K562 (cell line): ENCODE measurements around the gene FERMT3. TPM values are rescaled to one million over a fixed set of nuclear protein-coding genes. Genes with fewer than 3 reads are reported as not detected.

Experiments used
- DPF2 ChIP-seq: fragments of 450-650 bp; IDR thresholded peaks from 2 replicates; pipeline ENCODE4 v1.6.1; 2016
- GTF2E2 ChIP-seq: fragments of 200-800 bp; sonication (Bioruptor generic); IDR thresholded peaks from 2 replicates; pipeline ENCODE4 v1.6.1; 2016; ENCODE audit warnings: missing genetic modification characterization, missing compliant biosample characterization
- JUND ChIP-seq, 2 experiments: IDR thresholded peaks; 2 replicates in 1 of 2; 3 replicates in 1 of 2; pipeline ENCODE4 v1.6.1; 2011; ENCODE audit warnings: borderline replicate concordance in 2 of 2, low read depth in 2 of 2, low read length in 2 of 2, improper control_type of control experiment in 1 of 2, missing biosample characterization in 1 of 2, missing genetic modification characterization in 1 of 2, missing genetic modification reagents in 1 of 2
- KAT7 ChIP-seq: sonication (generic); formaldehyde crosslinking; IDR thresholded peaks from 2 replicates; pipeline ENCODE4 v1.8.0; 2022; ENCODE audit warnings: missing genetic modification reagents, mild to moderate bottlenecking, borderline replicate concordance
- LCOR ChIP-seq: sonication (generic); formaldehyde crosslinking; IDR thresholded peaks from 2 replicates; pipeline ENCODE4 v1.8.0; 2022; ENCODE audit warnings: mild to moderate bottlenecking, missing genetic modification reagents
- MXI1 ChIP-seq: IDR thresholded peaks from 2 replicates; pipeline ENCODE4 v1.6.1; 2011; ENCODE audit warnings: low read depth, mild to moderate bottlenecking, improper control_type of control experiment, low read length
- NR2C1 ChIP-seq, 2 experiments: fragments of 450-650 bp; IDR thresholded peaks; 2 replicates each; pipeline ENCODE4 v1.6.1; 2017; ENCODE audit warnings: mild to moderate bottlenecking in 2 of 2, antibody characterized with exemption in 1 of 2, inconsistent platforms in 1 of 2, missing compliant biosample characterization in 1 of 2, missing genetic modification characterization in 1 of 2
- POLR2B ChIP-seq: fragments of 450-650 bp; IDR thresholded peaks from 2 replicates; pipeline ENCODE4 v1.6.1; 2018; ENCODE audit warnings: low read depth; ENCODE audit not compliant: partially characterized antibody
- PTBP1 ChIP-seq: fragments of 200-400 bp; formaldehyde crosslinking; IDR thresholded peaks from 2 replicates; pipeline ENCODE4 v1.6.1; 2017; ENCODE audit warnings: low read depth, low read length
- SMC3 ChIP-seq: conservative IDR thresholded peaks from 2 replicates; pipeline ENCODE4 v1.6.1; 2011; ENCODE audit warnings: low read depth, low read length, improper control_type of control experiment; ENCODE audit not compliant: insufficient read depth
- ZNF134 ChIP-seq: fragments of 250-450 bp; sonication (Bioruptor Pico); conservative IDR thresholded peaks from 2 replicates; pipeline ENCODE4 v1.4.0; 2020
- ZNF778 ChIP-seq: fragments of 450-650 bp; formaldehyde crosslinking; IDR thresholded peaks from 2 replicates; pipeline ENCODE4 v1.4.0; 2020; ENCODE audit warnings: mild to moderate bottlenecking, moderate library complexity
- polyA plus RNA-seq, 8 experiments: library from polyadenylated mRNA; depleted of rRNA in 4 of 8; stranded (reverse) in 5 of 8; unstranded in 3 of 8; fragments of >200 nt; fragmentation: Nextera tagmentation in 2 of 8; fragmentation: Illumina TruSeq in 1 of 8; extraction: Ambion mirVana in 2 of 8; extraction: Trizol in 1 of 8; gene quantifications; 2 replicates each; pipeline versions ENCODE4 v1.2.1 to v1.2.3, GENCODE V29; 2011 to 2014; ENCODE audit warnings: inconsistent platforms in 1 of 8, missing spikeins in 1 of 8
- total RNA-seq, 7 experiments: library from RNA; depleted of rRNA in 6 of 7; stranded (reverse); fragments of >200 nt in 6 of 7; fragmentation: Illumina TruSeq in 2 of 7; extraction: Trizol in 2 of 7; gene quantifications; 2 replicates each; pipeline versions ENCODE4 v1.2.1 to v1.2.3, GENCODE V29; 2011 to 2021; ENCODE audit warnings: low replicate concordance in 1 of 7
- TF ChIP-seq, protein P1 (sequence below): IDR thresholded peaks from 3 replicates; pipeline ENCODE4 v1.6.1; 2011; ENCODE audit warnings: borderline replicate concordance, mild to moderate bottlenecking, moderate library complexity; ENCODE audit not compliant: insufficient read length; ENCODE audit errors: extremely low read depth
- TF ChIP-seq, protein P2 (sequence below): fragments of 200-800 bp; sonication (Bioruptor generic); IDR thresholded peaks from 2 replicates; pipeline ENCODE4 v1.6.1; 2017; ENCODE audit warnings: missing genetic modification characterization, missing compliant biosample characterization
- TF ChIP-seq, protein P3 (sequence below): fragments of 450-650 bp; IDR thresholded peaks from 2 replicates; pipeline ENCODE4 v1.6.1; 2016; ENCODE audit warnings: borderline replicate concordance
- TF ChIP-seq, protein P4 (sequence below): sonication (generic); formaldehyde crosslinking; IDR thresholded peaks from 2 replicates; pipeline ENCODE4 v1.8.0; 2023; ENCODE audit warnings: mild to moderate bottlenecking, missing genetic modification reagents

FERMT3 gene
- total and polyA plus RNA-seq, 9 of the 15 experiments (the other 6 are each of a cell fraction or from before 2014, with no cell fraction given) = 3.2 to 275 (median 79.7) TPM

DNA sequence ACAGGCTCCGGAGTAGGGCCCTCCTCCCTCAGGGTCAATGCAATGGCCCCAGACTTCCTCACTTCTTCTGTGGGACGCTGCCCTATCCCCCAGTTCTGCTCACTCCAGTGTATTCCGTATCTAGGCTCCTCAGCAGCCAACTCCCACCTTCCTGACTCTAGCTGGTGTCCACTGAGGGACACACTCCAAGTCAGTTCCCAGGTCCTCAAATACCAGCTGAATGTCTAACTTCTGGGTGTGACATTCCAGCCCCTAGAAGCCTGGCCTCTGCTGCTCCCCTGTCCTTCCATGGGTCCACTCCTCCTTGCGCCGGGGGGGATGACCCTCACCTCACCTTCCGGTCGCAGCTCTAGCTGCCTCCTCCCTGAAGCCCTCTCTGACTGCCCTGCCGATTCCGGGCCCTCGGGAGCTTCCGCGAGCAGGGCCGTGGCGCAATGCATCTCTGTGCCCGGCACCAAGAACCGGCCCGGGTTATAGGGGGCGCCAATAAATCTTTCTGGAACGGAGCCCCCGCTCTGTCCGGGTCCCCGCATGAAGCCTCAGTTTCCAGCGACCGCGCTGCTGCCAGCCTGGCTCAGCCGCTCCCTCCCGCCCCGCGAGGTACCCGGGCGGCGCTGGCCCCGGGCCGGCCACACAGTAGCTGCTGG lies 62.5 kb downstream of the FERMT3 start (continued):
- peak; percentile 82; the same call in 1 of the 2 replicates for TF ChIP-seq KAT7 (CRISPR knock-in tag)
- no peak for TF ChIP-seq LCOR (CRISPR knock-in tag)
- TF ChIP-seq ZNF778 (CRISPR knock-in tag) = no peak
- TF ChIP-seq, protein P1, sequence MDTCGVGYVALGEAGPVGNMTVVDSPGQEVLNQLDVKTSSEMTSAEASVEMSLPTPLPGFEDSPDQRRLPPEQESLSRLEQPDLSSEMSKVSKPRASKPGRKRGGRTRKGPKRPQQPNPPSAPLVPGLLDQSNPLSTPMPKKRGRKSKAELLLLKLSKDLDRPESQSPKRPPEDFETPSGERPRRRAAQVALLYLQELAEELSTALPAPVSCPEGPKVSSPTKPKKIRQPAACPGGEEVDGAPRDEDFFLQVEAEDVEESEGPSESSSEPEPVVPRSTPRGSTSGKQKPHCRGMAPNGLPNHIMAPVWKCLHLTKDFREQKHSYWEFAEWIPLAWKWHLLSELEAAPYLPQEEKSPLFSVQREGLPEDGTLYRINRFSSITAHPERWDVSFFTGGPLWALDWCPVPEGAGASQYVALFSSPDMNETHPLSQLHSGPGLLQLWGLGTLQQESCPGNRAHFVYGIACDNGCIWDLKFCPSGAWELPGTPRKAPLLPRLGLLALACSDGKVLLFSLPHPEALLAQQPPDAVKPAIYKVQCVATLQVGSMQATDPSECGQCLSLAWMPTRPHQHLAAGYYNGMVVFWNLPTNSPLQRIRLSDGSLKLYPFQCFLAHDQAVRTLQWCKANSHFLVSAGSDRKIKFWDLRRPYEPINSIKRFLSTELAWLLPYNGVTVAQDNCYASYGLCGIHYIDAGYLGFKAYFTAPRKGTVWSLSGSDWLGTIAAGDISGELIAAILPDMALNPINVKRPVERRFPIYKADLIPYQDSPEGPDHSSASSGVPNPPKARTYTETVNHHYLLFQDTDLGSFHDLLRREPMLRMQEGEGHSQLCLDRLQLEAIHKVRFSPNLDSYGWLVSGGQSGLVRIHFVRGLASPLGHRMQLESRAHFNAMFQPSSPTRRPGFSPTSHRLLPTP = peak; percentile 82
- 0 out of 2 replicates have a peak, but pooled peaks have one; percentile 1 for TF ChIP-seq SMC3
- TF ChIP-seq, protein P2, sequence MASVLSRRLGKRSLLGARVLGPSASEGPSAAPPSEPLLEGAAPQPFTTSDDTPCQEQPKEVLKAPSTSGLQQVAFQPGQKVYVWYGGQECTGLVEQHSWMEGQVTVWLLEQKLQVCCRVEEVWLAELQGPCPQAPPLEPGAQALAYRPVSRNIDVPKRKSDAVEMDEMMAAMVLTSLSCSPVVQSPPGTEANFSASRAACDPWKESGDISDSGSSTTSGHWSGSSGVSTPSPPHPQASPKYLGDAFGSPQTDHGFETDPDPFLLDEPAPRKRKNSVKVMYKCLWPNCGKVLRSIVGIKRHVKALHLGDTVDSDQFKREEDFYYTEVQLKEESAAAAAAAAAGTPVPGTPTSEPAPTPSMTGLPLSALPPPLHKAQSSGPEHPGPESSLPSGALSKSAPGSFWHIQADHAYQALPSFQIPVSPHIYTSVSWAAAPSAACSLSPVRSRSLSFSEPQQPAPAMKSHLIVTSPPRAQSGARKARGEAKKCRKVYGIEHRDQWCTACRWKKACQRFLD = peak; percentile 87; the same call in 1 of the 2 replicates
- no peak for TF ChIP-seq NR2C1 (IDR thresholded peaks at IDR 0.05)
- peak; percentile 70 for TF ChIP-seq NR2C1 (tag; IDR thresholded peaks at IDR 0.05)
- TF ChIP-seq POLR2B = peak; percentile 51
- TF ChIP-seq GTF2E2 (tag) = peak; percentile 53; the same call in 1 of the 2 replicates
- TF ChIP-seq MXI1 = no peak
- TF ChIP-seq, protein P3, sequence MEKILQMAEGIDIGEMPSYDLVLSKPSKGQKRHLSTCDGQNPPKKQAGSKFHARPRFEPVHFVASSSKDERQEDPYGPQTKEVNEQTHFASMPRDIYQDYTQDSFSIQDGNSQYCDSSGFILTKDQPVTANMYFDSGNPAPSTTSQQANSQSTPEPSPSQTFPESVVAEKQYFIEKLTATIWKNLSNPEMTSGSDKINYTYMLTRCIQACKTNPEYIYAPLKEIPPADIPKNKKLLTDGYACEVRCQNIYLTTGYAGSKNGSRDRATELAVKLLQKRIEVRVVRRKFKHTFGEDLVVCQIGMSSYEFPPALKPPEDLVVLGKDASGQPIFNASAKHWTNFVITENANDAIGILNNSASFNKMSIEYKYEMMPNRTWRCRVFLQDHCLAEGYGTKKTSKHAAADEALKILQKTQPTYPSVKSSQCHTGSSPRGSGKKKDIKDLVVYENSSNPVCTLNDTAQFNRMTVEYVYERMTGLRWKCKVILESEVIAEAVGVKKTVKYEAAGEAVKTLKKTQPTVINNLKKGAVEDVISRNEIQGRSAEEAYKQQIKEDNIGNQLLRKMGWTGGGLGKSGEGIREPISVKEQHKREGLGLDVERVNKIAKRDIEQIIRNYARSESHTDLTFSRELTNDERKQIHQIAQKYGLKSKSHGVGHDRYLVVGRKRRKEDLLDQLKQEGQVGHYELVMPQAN = peak; percentile 44; the same call in 1 of the 2 replicates
- TF ChIP-seq ZNF134 (CRISPR knock-in tag) = 0 out of 2 replicates have a peak, but pooled peaks have one; percentile 3
- TF ChIP-seq PTBP1 = peak; percentile 89
- TF ChIP-seq JUND (IDR thresholded peaks at IDR 0.05; ENCODE audit: borderline replicate concordance, low read depth, low read length) = no peak
- TF ChIP-seq JUND (tag; IDR thresholded peaks at IDR 0.05; ENCODE audit: borderline replicate concordance, low read depth, low read length) = no peak; the same call in 2 of the 3 replicates
- TF ChIP-seq, protein P4, sequence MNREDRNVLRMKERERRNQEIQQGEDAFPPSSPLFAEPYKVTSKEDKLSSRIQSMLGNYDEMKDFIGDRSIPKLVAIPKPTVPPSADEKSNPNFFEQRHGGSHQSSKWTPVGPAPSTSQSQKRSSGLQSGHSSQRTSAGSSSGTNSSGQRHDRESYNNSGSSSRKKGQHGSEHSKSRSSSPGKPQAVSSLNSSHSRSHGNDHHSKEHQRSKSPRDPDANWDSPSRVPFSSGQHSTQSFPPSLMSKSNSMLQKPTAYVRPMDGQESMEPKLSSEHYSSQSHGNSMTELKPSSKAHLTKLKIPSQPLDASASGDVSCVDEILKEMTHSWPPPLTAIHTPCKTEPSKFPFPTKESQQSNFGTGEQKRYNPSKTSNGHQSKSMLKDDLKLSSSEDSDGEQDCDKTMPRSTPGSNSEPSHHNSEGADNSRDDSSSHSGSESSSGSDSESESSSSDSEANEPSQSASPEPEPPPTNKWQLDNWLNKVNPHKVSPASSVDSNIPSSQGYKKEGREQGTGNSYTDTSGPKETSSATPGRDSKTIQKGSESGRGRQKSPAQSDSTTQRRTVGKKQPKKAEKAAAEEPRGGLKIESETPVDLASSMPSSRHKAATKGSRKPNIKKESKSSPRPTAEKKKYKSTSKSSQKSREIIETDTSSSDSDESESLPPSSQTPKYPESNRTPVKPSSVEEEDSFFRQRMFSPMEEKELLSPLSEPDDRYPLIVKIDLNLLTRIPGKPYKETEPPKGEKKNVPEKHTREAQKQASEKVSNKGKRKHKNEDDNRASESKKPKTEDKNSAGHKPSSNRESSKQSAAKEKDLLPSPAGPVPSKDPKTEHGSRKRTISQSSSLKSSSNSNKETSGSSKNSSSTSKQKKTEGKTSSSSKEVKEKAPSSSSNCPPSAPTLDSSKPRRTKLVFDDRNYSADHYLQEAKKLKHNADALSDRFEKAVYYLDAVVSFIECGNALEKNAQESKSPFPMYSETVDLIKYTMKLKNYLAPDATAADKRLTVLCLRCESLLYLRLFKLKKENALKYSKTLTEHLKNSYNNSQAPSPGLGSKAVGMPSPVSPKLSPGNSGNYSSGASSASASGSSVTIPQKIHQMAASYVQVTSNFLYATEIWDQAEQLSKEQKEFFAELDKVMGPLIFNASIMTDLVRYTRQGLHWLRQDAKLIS (CRISPR knock-in tag) = no peak; the same call in 1 of the 2 replicates
- peak; percentile 50; the same call in 1 of the 2 replicates for TF ChIP-seq DPF2
